ENCODE data around the gene GTPBP3. TPM values are rescaled to one million over a fixed set of nuclear protein-coding genes. Genes with fewer than 3 reads are reported as not detected.

The GTPBP3 gene
- total RNA-seq, 3 donors from 2014 or later (not counting 1 experiment from before 2014, with no cell fraction given) = 21.6 to 33.0 (median 27.7) TPM

- no peak overlapping the region for H3K27ac Mint-ChIP-seq
- no peaks in the 10 kb centered on the region for H3K36me3 ChIP-seq (ENCODE audit: control insufficient read depth, insufficient read depth, low read length)
- H3K9me3 ChIP-seq (ENCODE audit: control insufficient read depth, insufficient read depth, low read length) = no peaks in the 10 kb centered on the region
- H3K4me1 ChIP-seq (ENCODE audit: control insufficient read depth, insufficient read depth, low read length) = peaks cover 6% of the 10 kb centered on the region
- 96% methylated on average over 22 of the region's 22 CpGs for WGBS (ENCODE audit: insufficient coverage)
- H3K4me3 ChIP-seq (ENCODE audit: low read length) = no peak overlapping the region
- H3K36me3 Mint-ChIP-seq = no peaks in the 10 kb centered on the region
- DNase-seq (no peak), ATAC-seq (no peak)
- no peaks in the 10 kb centered on the region for H3K9me3 Mint-ChIP-seq
- H3K4me3 Mint-ChIP-seq = no peak overlapping the region
- H3K4me1 Mint-ChIP-seq = peaks cover 0 to 6% of the 10 kb centered on the region in 2 donors
- H3K27me3 Mint-ChIP-seq (ENCODE audit: low read depth in 2 of 2) = peaks cover 0 to 7% of the 10 kb centered on the region in 2 donors
- no peak for TF ChIP-seq CTCF (IDR thresholded peaks at IDR 0.05)
- H3K27me3 ChIP-seq (ENCODE audit: control insufficient read depth, insufficient read depth, low read length) = no peaks in the 10 kb centered on the region
- no peak overlapping the region for H3K27ac ChIP-seq (ENCODE audit: low read length)
- intact Hi-C loops (cut with micrococcal nuclease) = no loop called here
Observed at GRCh38 chr19:17365361-17365760, 28.0 kb downstream of the GTPBP3 start.

GRCh38 chr19:17370026-17370587, 32.8 kb downstream of the GTPBP3 start:
- H3K4me3 ChIP-seq (ENCODE audit: low read length) = no peak overlapping the region
- DNase-seq (no peak), ATAC-seq (peak; percentile 32 to 74 (median 55))
- Mint-ChIP-seq H3K9me3 (no peaks in the 10 kb centered on the region), H3K36me3 (no peaks in the 10 kb centered on the region), H3K4me1 (peaks cover 0 to 6% of the 10 kb centered on the region in 2 donors), H3K27me3 (ENCODE audit: low read depth in 2 of 2) (peaks cover 0 to 7% of the 10 kb centered on the region in 2 donors), H3K4me3 (no peak overlapping the region), H3K27ac (no peak overlapping the region)
- no peak for TF ChIP-seq CTCF (IDR thresholded peaks at IDR 0.05)
- H3K9me3 ChIP-seq (ENCODE audit: control insufficient read depth, insufficient read depth, low read length) = no peaks in the 10 kb centered on the region
- H3K36me3 ChIP-seq (ENCODE audit: control insufficient read depth, insufficient read depth, low read length) = no peaks in the 10 kb centered on the region
- no peak overlapping the region for H3K27ac ChIP-seq (ENCODE audit: low read length)
- H3K4me1 ChIP-seq (ENCODE audit: control insufficient read depth, insufficient read depth, low read length) = peaks cover 6% of the 10 kb centered on the region
- intact Hi-C loops (cut with micrococcal nuclease) = no loop called here
- no peaks in the 10 kb centered on the region for H3K27me3 ChIP-seq (ENCODE audit: control insufficient read depth, insufficient read depth, low read length)
- WGBS (ENCODE audit: insufficient coverage) = 13% methylated on average over 6 of the region's 8 CpGs

- TF ChIP-seq CTCF (IDR thresholded peaks at IDR 0.05) = no peak
- Mint-ChIP-seq H3K27ac (no peak within 1 kb of the TSS), H3K4me3 (no peak within 1 kb of the TSS), H3K9me3 (no peaks in the 10 kb centered on the region), H3K4me1 (peaks cover 0 to 9% of the 10 kb centered on the region in 2 donors), H3K36me3 (no peaks in the 10 kb centered on the region), H3K27me3 (ENCODE audit: low read depth in 2 of 2) (peaks cover 0 to 7% of the 10 kb centered on the region in 2 donors)
- intact Hi-C loops (cut with micrococcal nuclease) = no loop called here
- H3K27ac ChIP-seq (ENCODE audit: low read length) = no peak within 1 kb of the TSS
- ATAC-seq (no peak), DNase-seq (no peak)
- 46% methylated on average over 39 of the region's 39 CpGs for WGBS (ENCODE audit: insufficient coverage)
- H3K27me3 ChIP-seq (ENCODE audit: control insufficient read depth, insufficient read depth, low read length) = peaks cover 2% of the 10 kb centered on the region
- H3K4me3 ChIP-seq (ENCODE audit: low read length) = no peak within 1 kb of the TSS
- H3K4me1 ChIP-seq (ENCODE audit: control insufficient read depth, insufficient read depth, low read length) = peaks cover 15% of the 10 kb centered on the region
- no peaks in the 10 kb centered on the region for H3K9me3 ChIP-seq (ENCODE audit: control insufficient read depth, insufficient read depth, low read length)
- H3K36me3 ChIP-seq (ENCODE audit: control insufficient read depth, insufficient read depth, low read length) = no peaks in the 10 kb centered on the region
Observed at GRCh38 chr19:17376935-17377600, 39.7 kb downstream of the GTPBP3 start, which contains the start of gene PLVAP. Gene PLVAP (minus strand): TSS chr19:17377342. CDS start chr19:17377288, 54 bp downstream.

Data from natural killer cell (primary cell).